ENCODE results near the gene CUL4A. TPM values are rescaled to one million over a fixed set of nuclear protein-coding genes. Genes with fewer than 3 reads are reported as not detected.

CUL4A gene
- total RNA-seq, 1 donor from 2014 or later, result 57.9 TPM

- TF ChIP-seq CTCF (conservative IDR thresholded peaks at IDR 0.05; ENCODE audit: low read depth, low read length), result peak; percentile 3
- peak overlapping the region; percentile 96 for H3K4me3 ChIP-seq (ENCODE audit: low read depth, low read length)
- DNase-seq (ENCODE audit: low read depth), result no peak
These were observed 1.5 kb upstream of the CUL4A start for GRCh38 chr13:113207890-113208420.

- DNase-seq (ENCODE audit: low read depth), result no peak
- no peak for TF ChIP-seq CTCF (conservative IDR thresholded peaks at IDR 0.05; ENCODE audit: low read depth, low read length)
- H3K4me3 ChIP-seq (ENCODE audit: low read depth, low read length), result peak within 1 kb of the TSS; percentile 96
These were observed 735 bp upstream of the CUL4A start, which contains the start of gene PCID2 for GRCh38 chr13:113208421-113209335. TSS of gene PCID2 (minus strand) at chr13:113208669. CDS start at chr13:113208634, 35 bp downstream.

- no peak for TF ChIP-seq CTCF (conservative IDR thresholded peaks at IDR 0.05; ENCODE audit: low read depth, low read length)
- peak overlapping the region; percentile 96 for H3K4me3 ChIP-seq (ENCODE audit: low read depth, low read length)
- DNase-seq (ENCODE audit: low read depth), result no peak
These were observed 477 bp downstream of the CUL4A start for GRCh38 chr13:113209759-113210421.

GRCh38 chr13:113210833-113211232 lies 1.4 kb downstream of the CUL4A start:
- DNase-seq (ENCODE audit: low read depth), result no peak
- no peak for TF ChIP-seq CTCF (conservative IDR thresholded peaks at IDR 0.05; ENCODE audit: low read depth, low read length)

GRCh38 chr13:113211774-113212173 lies 2.4 kb downstream of the CUL4A start:
- DNase-seq (ENCODE audit: low read depth), result no peak
- H3K4me3 ChIP-seq (ENCODE audit: low read depth, low read length), result no peak overlapping the region
- TF ChIP-seq CTCF (conservative IDR thresholded peaks at IDR 0.05; ENCODE audit: low read depth, low read length), result peak; percentile 24

More at GRCh38 chr13:113210833-113211232, 1.4 kb downstream of the CUL4A start:
- H3K4me3 ChIP-seq (ENCODE audit: low read depth, low read length), result peak overlapping the region; percentile 96

GRCh38 chr13:113216254-113217048 lies 7.0 kb downstream of the CUL4A start:
- DNase-seq (ENCODE audit: low read depth), result no peak
- H3K4me3 ChIP-seq (ENCODE audit: low read depth, low read length), result no peak overlapping the region
- no peak for TF ChIP-seq CTCF (conservative IDR thresholded peaks at IDR 0.05; ENCODE audit: low read depth, low read length)
